Activated CD4-positive, alpha-beta T cell treated with anti-CD3 and anti-CD28 coated beads, Interleukin-2, amount 50 U/mL, for 16 hours (primary cell): Measurements from ENCODE around the gene LRFN4.

Experiments
- DNase-seq: peaks from one replicate; pipeline ENCODE4 v3.0.0-alpha.2; 2020

The LRFN4 gene

DNA sequence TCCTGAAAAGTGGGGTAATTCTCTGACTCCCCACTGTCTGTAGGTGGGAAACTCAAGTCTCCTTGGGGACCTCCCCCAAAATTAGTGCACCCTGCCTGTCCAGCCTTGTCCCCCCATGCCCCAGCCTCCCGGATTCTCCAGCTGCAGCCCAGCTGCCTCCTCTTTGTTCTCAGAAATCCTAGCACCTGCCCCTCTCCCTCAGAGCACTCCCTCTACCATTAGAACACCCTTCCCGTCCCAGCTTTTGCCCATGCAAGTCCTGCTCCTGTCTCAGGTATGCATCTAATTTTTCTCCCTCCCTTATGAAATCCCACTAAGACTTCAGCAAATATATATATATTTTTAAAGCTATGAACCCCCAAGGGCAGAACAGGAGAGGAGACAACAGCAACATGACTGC, 37.3 kb downstream of the LRFN4 start:
- DNase-seq = no peak

DNA sequence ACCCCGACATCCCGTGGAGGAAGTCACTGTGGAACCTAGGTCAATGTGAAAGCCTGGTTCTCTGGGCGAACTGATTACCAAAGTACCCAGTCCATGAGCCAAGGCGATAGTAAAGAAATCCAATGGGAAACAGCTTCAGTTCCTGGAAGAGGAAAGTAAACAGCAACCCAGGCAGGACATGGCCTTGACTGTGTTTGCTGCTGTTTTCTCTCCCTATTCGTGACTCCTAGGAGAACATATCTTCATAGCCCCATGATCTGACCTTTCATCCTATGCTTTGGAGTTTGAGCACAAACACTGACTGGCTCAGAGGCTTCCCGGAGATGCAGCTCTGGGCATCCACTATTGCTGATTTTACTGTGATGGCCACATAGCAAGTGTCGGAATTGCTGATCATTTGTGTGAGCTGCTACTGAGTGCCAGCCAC, 45.1 kb downstream of the LRFN4 start:
- DNase-seq = no peak

DNA sequence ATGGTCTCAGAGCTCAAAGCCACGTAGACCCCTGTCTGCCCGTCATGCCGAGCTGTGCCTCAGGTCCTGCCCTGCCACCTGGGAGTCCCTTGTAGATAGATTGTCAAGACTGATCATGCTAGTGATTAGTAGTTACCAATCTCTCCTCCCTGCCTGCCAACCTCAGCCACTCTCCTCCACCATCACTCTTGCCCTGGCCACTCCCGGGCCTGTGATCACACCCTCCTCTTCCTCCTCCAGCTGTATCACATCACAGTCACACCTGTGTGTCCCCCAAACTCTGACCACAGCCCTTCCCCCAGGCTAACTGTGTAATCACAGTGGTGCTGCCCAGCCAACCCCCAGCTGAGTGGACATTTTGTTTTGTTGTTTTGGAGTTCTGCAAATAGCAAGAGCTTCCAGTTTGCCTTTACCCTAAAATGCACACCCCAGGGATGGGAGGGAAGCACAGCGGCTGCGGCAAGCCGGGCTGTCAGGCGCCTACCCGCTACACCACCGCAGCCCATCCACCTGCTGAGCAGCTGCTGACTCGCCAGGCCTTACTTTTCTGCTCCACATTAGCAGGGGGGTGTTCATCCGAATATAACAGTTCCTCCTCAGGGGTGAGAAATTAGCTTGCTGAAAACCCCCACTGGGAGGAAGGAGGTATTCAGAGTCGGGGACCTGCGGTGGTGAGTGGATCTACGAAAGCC, 45.8 kb downstream of the LRFN4 start:
- no peak for DNase-seq

DNA sequence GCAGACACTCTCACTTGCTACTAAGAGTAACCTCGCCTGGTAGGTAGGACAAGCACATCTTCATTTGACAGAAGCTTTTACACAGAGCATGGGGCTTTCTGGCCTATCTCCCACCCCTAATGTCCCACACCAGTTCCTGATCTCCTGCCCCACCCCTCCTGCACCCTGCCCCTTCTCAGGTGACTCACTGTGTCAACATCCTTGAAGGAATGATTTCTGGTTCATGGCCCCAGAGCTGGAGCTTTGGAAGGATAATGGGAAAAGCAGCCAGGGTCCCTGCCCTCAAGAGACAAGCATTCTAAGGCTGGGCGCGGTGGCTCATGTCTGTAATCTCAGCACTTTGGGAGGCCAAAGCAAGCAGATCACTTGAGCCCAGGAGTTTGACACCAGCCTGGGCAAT, 47.2 kb downstream of the LRFN4 start:
- no peak for DNase-seq

DNA sequence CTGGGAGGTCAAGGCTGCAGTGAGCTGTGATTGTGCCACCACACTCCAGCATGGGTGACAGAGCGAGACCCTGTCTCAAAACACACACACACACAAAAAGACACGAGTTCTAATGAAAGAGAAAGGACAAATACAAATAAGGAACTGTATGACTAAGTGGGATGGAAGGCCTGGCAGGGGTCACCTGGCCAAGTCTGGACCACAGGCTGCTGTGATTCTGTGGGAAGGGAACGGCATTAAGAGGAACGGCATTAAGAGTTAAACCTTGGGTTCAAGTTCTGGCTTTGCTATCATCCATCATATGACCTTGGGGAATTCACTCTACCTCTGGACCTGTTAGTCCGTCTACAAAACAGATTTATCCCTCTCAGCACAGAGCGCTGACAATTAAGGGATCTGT, 47.7 kb downstream of the LRFN4 start:
- no peak for DNase-seq

DNA sequence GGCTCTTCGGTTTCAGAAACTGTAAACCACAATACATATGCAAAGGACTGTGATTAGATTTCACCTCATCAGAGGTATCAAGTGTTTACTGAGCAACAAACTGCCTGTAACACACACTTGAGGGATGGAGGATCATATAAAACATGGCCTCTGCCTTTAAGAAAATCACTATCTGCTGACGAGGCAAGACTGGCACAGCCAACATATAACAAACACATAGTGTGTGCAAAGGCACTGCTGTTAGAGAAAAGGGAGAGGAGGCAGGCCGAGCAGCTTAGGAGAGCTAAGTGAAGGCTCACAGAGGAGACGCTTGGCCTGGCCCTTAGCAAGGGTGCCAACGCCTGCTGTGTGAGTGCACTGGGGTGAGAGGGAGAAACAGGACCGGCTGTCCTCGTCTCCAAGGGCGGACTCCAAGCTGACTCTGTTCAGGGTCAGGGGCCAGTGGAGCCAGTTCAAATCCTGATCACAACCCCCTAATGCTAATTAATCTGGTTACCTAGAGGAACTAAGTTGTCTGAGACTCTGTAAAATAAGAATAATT, 48.2 kb downstream of the LRFN4 start:
- DNase-seq = no peak

DNA sequence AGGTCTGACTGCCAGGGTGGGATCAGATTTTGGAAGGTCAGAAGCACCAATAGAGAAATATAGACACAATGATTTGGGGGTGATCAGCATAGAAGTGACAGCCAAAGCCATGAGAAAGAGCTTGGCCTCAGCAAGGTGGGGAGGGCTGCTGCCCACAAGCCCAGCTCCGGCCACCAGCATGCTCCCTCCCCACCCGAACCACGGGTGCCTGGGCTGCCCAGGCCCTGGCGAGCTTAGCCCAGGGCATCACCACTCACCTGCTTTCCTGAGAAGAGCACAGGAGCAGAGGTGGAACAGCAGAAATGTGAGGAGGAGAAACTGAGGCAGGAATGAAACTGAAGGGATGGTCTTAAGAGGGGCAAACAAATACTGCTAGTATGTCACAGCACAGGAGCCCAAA, 48.8 kb downstream of the LRFN4 start:
- no peak for DNase-seq

DNA sequence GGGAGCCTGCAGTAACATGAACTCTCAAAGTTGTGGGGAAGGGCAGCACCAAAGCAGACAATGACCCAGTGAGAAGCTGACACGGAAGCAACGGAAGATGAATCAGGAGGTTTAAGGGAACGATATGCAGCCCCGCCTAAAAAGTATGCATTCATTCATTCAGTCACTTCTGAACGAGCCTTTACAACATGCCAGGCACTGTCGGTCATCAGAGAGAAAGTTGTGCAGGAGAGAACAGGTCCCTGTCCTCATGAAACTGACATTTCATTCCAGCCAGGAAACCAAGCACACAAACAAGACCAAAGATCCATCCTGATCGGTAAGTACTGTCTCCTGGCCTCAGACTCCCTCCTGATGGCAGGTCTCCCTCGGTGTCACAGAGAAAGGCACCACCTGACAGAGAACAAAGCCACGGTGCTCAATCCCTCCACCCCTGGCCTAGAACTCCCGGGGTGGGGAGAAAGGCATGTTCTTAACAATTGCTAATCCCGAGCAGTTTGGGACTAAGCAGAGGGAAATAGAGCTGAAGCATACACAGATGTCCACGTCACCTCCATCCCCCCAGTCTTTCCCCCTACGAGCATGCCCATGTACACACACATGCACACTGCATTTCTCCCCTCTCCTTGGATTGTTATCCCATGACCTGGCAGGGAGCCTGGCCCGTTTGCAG, 49.3 kb downstream of the LRFN4 start:
- DNase-seq = no peak

DNA sequence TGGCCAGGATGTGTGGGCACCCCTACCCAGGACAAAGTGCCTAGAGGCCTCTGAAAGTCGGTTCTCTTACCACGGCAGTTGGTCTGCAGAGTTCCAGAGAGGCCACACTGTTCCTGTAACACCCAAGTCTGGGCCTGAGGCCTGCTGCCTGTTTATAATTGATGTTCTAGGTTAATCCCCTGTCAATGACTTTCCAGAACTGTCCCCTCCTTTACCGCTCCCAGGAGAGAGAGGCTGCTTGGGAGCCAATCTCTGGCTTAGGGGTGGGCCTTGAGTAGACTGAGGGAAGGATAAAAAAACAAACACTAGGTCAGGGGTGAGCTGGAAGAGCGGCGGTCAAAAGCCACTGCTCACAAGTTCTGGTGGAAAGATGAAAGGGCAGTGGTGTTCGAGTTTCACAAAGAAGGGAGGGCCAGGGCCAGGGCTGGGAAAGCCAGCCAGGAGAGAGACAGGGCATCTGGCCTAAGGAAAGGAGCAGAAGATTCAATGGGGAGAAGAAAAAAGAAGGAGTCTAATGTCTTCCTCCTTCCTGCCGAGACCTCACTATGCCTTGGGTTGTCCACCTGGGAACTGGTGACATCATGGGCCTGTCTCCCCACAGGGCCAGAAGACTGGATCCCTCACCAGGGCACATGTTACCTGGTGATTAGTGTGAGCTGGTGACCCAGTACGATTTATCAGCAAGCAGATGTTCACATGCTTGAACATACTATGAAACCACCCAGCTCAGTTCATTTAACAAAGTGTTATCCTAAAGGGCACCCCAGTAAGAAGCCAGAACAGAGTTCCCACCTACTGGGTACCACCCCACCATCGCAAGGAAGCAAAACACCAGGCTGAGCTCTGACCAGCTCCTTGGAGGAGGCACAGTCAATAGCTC, 51.1 kb downstream of the LRFN4 start:
- no peak for DNase-seq

DNA sequence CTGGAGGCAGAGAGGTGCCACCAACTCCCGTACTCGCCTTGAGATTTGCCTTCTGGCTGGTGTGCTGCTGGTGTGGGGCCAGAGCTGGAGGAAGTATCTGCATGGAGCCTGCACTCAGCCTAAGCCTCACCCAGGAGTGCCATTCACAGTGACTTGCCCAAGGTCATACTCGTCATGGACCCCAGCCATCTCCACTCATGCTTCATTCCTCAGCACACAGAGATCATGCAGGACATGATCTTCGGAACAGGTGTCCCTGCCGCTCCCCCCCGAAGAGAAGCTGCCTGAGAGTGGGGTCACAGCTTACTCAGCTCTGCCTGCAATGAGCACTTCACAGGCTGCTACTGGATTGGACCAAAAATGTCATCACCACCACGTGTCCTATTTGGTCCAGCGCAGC, 52.3 kb downstream of the LRFN4 start:
- DNase-seq = no peak

DNA sequence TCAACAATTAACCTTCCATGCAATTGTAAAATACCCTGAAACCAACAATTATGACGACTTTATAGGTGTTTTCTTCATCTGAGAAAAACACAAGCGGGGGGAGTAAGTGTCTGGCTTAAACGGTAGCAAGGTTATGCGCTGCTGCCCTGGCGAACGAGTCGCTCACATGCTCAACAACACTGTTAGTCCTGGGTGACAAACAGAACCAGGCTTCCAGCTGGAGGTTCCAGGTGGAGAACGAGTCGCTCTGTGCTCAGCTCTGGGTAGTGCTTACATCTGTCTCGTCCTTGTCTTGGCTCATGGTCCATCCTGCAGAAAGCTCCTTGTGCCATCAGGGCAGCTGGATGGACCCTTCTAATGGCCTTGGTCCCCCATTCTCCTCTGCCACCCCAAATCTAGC, 53.2 kb downstream of the LRFN4 start:
- DNase-seq = no peak
